GM23248 (cell line): Measurements from ENCODE around the gene APOBEC3H. TPM values are rescaled to one million over a fixed set of nuclear protein-coding genes. Genes with fewer than 3 reads are reported as not detected.

Experiments used
- DNase-seq: peaks from one replicate; pipeline ENCODE4 v3.0.0-alpha.2; 2015
- H2AFZ ChIP-seq: fragments of 200-600 bp; sonication (generic); 2 replicates; pipeline ENCODE4 v1.6.1; 2016; ENCODE audit warnings: antibody characterized with exemption
- H3F3A ChIP-seq: fragments of 200-600 bp; sonication (generic); 2 replicates; pipeline ENCODE4 v1.6.1; 2016; ENCODE audit warnings: mild to moderate bottlenecking, antibody characterized with exemption, mixed run types; ENCODE audit not compliant: insufficient read depth
- H3K27ac ChIP-seq: fragments of 200-600 bp; sonication (generic); 2 replicates; pipeline ENCODE4 v1.5.1; 2016; ENCODE audit warnings: mild to moderate bottlenecking
- H3K27me3 ChIP-seq: fragments of 200-600 bp; sonication (generic); replicated peaks from 2 replicates; pipeline ENCODE4 v1.6.1; 2016; ENCODE audit warnings: mild to moderate bottlenecking; ENCODE audit not compliant: insufficient read depth
- H3K36me3 ChIP-seq: fragments of 200-600 bp; sonication (generic); 2 replicates; pipeline ENCODE4 v1.6.1; 2016; ENCODE audit warnings: low read depth, mild to moderate bottlenecking
- H3K4me1 ChIP-seq: fragments of 200-600 bp; sonication (generic); 2 replicates; pipeline ENCODE4 v1.6.1; 2016; ENCODE audit warnings: mild to moderate bottlenecking; ENCODE audit not compliant: insufficient read depth
- H3K4me2 ChIP-seq: fragments of 200-600 bp; sonication (generic); one replicate; pipeline ENCODE4 v1.6.1; 2016; ENCODE audit warnings: mild to moderate bottlenecking; ENCODE audit not compliant: unreplicated experiment
- H3K4me3 ChIP-seq: fragments of 200-600 bp; sonication (generic); 2 replicates; pipeline ENCODE4 v1.5.1; 2016; ENCODE audit warnings: mild to moderate bottlenecking
- H3K79me2 ChIP-seq: fragments of 200-600 bp; sonication (generic); 2 replicates; pipeline ENCODE4 v1.6.1; 2016; ENCODE audit warnings: mild to moderate bottlenecking; ENCODE audit not compliant: insufficient read depth
- H3K9ac ChIP-seq: fragments of 200-600 bp; sonication (generic); 2 replicates; pipeline ENCODE4 v1.6.1; 2016; ENCODE audit warnings: mild to moderate bottlenecking
- H3K9me2 ChIP-seq: fragments of 200-600 bp; sonication (generic); 2 replicates; pipeline ENCODE4 v1.6.1; 2016; ENCODE audit warnings: mixed run types, mild to moderate bottlenecking, moderate library complexity; ENCODE audit not compliant: insufficient read depth
- H3K9me3 ChIP-seq: fragments of 200-600 bp; sonication (generic); one replicate; pipeline ENCODE4 v1.6.1; 2017; ENCODE audit warnings: low read depth
- H4K20me1 ChIP-seq: fragments of 200-600 bp; sonication (generic); 2 replicates; pipeline ENCODE4 v1.6.0; 2016; ENCODE audit not compliant: insufficient read depth
- EZH2 ChIP-seq: fragments of 200-600 bp; sonication (generic); IDR thresholded peaks from 2 replicates; pipeline ENCODE4 v1.6.1; 2018; ENCODE audit warnings: antibody characterized with exemption, mild to moderate bottlenecking; ENCODE audit not compliant: insufficient read depth, poor library complexity, severe bottlenecking
- EZH2phosphoT487 ChIP-seq: fragments of 200-600 bp; sonication (generic); IDR thresholded peaks from 2 replicates; pipeline ENCODE4 v1.6.1; 2018; ENCODE audit warnings: antibody characterized with exemption, moderate library complexity, mild to moderate bottlenecking, low read depth; ENCODE audit not compliant: insufficient read depth
- WGBS, 2 experiments: methylation state at CpG; one replicate each; pipeline ENCODE4 v1.1.6; 2015 to 2017; ENCODE audit warnings: low lambda C conversion rate in 2 of 2, low coverage in 1 of 2; ENCODE audit errors: missing lambda C conversion rate in 2 of 2; 5-methylcytosine and 5-hydroxymethylcytosine counted together
- in situ Hi-C: fragments of 300-500 bp; cut with MboI; formaldehyde crosslinking; loops from 2 replicates; pipeline ENCODE4 v1.15.0; 2020
- polyA plus RNA-seq: library from polyadenylated mRNA; unstranded; fragments of >200 nt; fragmentation: Nextera tagmentation; extraction: Ambion mirVana; gene quantifications from 2 replicates; pipeline ENCODE4 v1.2.1, GENCODE V29; 2016
- total RNA-seq: library from RNA; depleted of rRNA; stranded (reverse); fragments of >200 nt; shearing (Covaris generic); gene quantifications from 2 replicates; pipeline ENCODE4 v1.2.3, GENCODE V29; 2014

The APOBEC3H gene
- total and polyA plus RNA-seq, 2 experiments from 2014 or later: not detected

DNA sequence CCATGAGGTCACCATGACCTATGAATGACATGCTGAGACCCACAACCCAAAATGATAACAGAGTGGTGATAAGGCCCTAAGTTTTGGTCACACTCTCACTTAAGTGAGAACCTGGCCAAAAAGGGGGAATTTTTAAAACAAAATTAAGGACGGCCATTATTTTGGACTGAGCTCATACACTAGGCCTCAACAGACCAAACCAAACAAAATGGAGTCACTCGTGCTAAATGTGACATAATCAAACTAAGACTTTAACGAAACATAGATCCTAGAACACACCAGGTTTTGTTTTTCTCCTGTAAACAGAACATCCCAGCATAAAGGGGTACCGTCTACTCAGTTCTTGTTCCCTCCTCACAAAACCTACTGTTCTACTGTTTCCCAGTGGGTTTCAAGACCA lies 11.4 kb downstream of the APOBEC3H start:
- Histone ChIP-seq H3K4me3 (no peak overlapping the region), H3K4me1 (no peaks in the 10 kb centered on the region), H2AFZ (no peak overlapping the region)

GRCh38 chr22:39109361-39109760 lies 12.3 kb downstream of the APOBEC3H start:
- WGBS, 2 experiments: 72 to 80% methylated on average over 9 of the region's 9 CpGs
- no peak overlapping the region for H3K9ac ChIP-seq

More for the DNA sequence above, 11.4 kb downstream of the APOBEC3H start:
- H3K79me2 ChIP-seq: no peaks in the 10 kb centered on the region
- no peaks in the 10 kb centered on the region for H3K9me2 ChIP-seq
- H3K9me3 ChIP-seq: no peaks in the 10 kb centered on the region
- WGBS, 2 experiments: 75 to 85% methylated on average over 4 of the region's 4 CpGs
- no peak overlapping the region for H3K4me2 ChIP-seq
- TF ChIP-seq EZH2phosphoT487 (no peak), EZH2 (no peak)
- no peaks in the 10 kb centered on the region for H3K36me3 ChIP-seq
- H3K27ac ChIP-seq: no peak overlapping the region
- H3K9ac ChIP-seq: no peak overlapping the region
- H4K20me1 ChIP-seq: no peaks in the 10 kb centered on the region
- in situ Hi-C loops: no loop called here
- H3F3A ChIP-seq: no peaks in the 10 kb centered on the region
- DNase-seq: no peak
- H3K27me3 ChIP-seq: no peaks in the 10 kb centered on the region; the same call in none of the 2 replicates

DNA sequence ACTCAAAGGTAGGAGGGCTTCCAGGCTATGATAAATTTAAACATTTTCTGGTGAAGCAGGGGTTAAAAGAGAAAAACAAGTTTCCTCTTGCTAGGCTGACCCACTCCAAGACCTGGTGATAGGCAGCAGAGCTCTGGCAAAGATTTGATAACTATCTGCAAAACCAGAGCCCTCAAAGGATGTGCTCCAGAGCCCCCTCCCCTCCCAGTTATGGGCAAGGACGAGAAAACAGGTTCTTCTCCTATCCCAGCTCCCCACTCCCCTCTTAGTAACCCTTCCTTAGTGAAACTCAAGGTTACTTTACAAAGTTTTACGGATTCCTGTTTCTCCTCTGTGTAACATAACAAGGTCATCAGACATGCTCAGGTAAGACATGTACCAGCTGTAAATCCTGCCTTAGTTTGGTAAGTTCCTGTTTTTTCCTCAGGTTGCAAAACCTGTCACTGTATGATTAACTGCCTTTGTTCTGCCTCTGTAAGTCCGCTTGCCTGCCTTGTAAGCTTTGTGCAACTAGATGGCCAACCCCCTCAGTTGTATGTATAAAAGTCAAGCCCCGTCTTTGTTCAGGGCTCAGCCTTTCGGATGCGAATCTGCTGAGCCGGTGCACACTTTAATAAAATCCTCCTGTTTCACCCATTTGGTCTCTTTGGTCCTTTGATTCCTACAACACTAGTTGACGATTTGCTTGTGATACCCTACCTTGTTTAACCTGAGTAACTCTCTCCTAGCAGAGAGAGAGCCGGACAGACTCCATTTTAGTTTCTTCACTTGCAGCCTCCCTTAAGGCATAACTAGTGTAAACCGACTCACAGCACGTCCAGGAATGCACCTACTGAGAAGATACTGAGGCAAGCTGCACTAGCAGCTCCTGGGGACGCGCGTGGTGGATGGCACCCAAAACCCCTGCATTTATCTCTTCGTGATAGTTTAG lies 13.9 kb downstream of the APOBEC3H start:
- Histone ChIP-seq H3K27me3 (peaks cover 19% of the 10 kb centered on the region), H2AFZ (no peak overlapping the region), H3K9me2 (no peaks in the 10 kb centered on the region), H3K4me1 (no peaks in the 10 kb centered on the region), H3K4me2 (no peak overlapping the region), H3F3A (no peaks in the 10 kb centered on the region), H3K4me3 (no peak overlapping the region), H3K36me3 (no peaks in the 10 kb centered on the region), H3K9ac (no peak overlapping the region), H4K20me1 (no peaks in the 10 kb centered on the region), H3K27ac (no peak overlapping the region), H3K79me2 (no peaks in the 10 kb centered on the region), H3K9me3 (no peaks in the 10 kb centered on the region)
- in situ Hi-C loops: loop anchor here (10.0 kb wide), 1 partner anchor 236 kb away; the partner anchor contains the start of gene CBX6
- 31% methylated on average over 15 of the region's 15 CpGs for WGBS, 2 experiments
- no peak for DNase-seq
- TF ChIP-seq EZH2 (no peak), EZH2phosphoT487 (no peak)

More at GRCh38 chr22:39109361-39109760, 12.3 kb downstream of the APOBEC3H start:
- no peaks in the 10 kb centered on the region for H3K9me3 ChIP-seq
- peaks cover 4% of the 10 kb centered on the region for H3K27me3 ChIP-seq
- H3K9me2 ChIP-seq: no peaks in the 10 kb centered on the region
- H2AFZ ChIP-seq: no peak overlapping the region
- H3K27ac ChIP-seq: no peak overlapping the region
- DNase-seq: no peak
- H3F3A ChIP-seq: no peaks in the 10 kb centered on the region
- in situ Hi-C loops: no loop called here
- H3K4me2 ChIP-seq: no peak overlapping the region
- no peaks in the 10 kb centered on the region for H3K36me3 ChIP-seq
- H3K79me2 ChIP-seq: no peaks in the 10 kb centered on the region
- H4K20me1 ChIP-seq: no peaks in the 10 kb centered on the region
- no peak overlapping the region for H3K4me3 ChIP-seq
- TF ChIP-seq EZH2 (no peak), EZH2phosphoT487 (no peak)
- H3K4me1 ChIP-seq: no peaks in the 10 kb centered on the region

- Histone ChIP-seq H3K4me3 (no peak overlapping the region), H2AFZ (no peak overlapping the region), H3K9me2 (no peaks in the 10 kb centered on the region), H3F3A (no peaks in the 10 kb centered on the region), H4K20me1 (no peaks in the 10 kb centered on the region), H3K79me2 (no peaks in the 10 kb centered on the region), H3K4me1 (no peaks in the 10 kb centered on the region), H3K9me3 (no peaks in the 10 kb centered on the region), H3K36me3 (no peaks in the 10 kb centered on the region), H3K27ac (no peak overlapping the region), H3K9ac (no peak overlapping the region), H3K27me3 (peaks cover 22% of the 10 kb centered on the region), H3K4me2 (no peak overlapping the region)
- TF ChIP-seq EZH2phosphoT487 (no peak), EZH2 (no peak)
- in situ Hi-C loops: loop anchor here (10.0 kb wide), 1 partner anchor 239 kb away; the partner anchor contains the start of gene CBX6
- DNase-seq: no peak
- WGBS, 2 experiments: 29 to 35% methylated on average over 6 of the region's 6 CpGs
These were observed 17.1 kb downstream of the APOBEC3H start for GRCh38 chr22:39114112-39114511.
